ENCODE measurements around the gene MAN1C1. TPM values are rescaled to one million over a fixed set of nuclear protein-coding genes. Genes with fewer than 3 reads are reported as not detected.

Gene MAN1C1
- polyA plus RNA-seq, 1 donor from 2014 or later = 1.3 TPM

- Histone ChIP-seq H3K36me3 (ENCODE audit: insufficient read depth, low read length) (no peaks in the 10 kb centered on the region), H3K27ac (ENCODE audit: low read length) (no peak overlapping the region), H2AFZ (ENCODE audit: low read depth, low read length) (no peak overlapping the region), H3K4me2 (ENCODE audit: low read length) (no peak overlapping the region), H3K4me3 (ENCODE audit: low read length) (no peak overlapping the region), H3K27me3 (ENCODE audit: insufficient read depth, low read depth, low read length) (no peaks in the 10 kb centered on the region), H3F3A (ENCODE audit: insufficient read depth, low read length, poor library complexity, severe bottlenecking) (no peaks in the 10 kb centered on the region), H3K9me2 (ENCODE audit: insufficient read depth, low read length) (no peaks in the 10 kb centered on the region), H4K20me1 (ENCODE audit: insufficient read depth) (no peaks in the 10 kb centered on the region), H3K9ac (ENCODE audit: low read length) (no peak overlapping the region), H3K9me3 (ENCODE audit: low read length) (no peaks in the 10 kb centered on the region), H3K79me2 (replicated peaks; ENCODE audit: insufficient read depth, low read length) (no peaks in the 10 kb centered on the region)
- TF ChIP-seq REST (IDR thresholded peaks at IDR 0.05; ENCODE audit: borderline replicate concordance) = no peak
- TF ChIP-seq CTCF (IDR thresholded peaks at IDR 0.05; ENCODE audit: poor library complexity, severe bottlenecking) = no peak
- TF ChIP-seq EZH2 (IDR thresholded peaks at IDR 0.05; ENCODE audit: borderline replicate concordance, insufficient read depth, low read length, poor library complexity, severe bottlenecking) = no peak
- no peak for TF ChIP-seq EP300 (conservative IDR thresholded peaks at IDR 0.05; ENCODE audit: poor library complexity, severe bottlenecking)
- no peak for TF ChIP-seq TAF1 (IDR thresholded peaks at IDR 0.05; ENCODE audit: low read depth)
- TF ChIP-seq SMC3 (conservative IDR thresholded peaks at IDR 0.05; ENCODE audit: poor library complexity) = no peak
- no peak for TF ChIP-seq POLR2AphosphoS5 (IDR thresholded peaks at IDR 0.05)
- no peak for TF ChIP-seq RAD21 (conservative IDR thresholded peaks at IDR 0.05)
Measured at GRCh38 chr1:25784575-25785051, 168.0 kb downstream of the MAN1C1 start.

GRCh38 chr1:25785333-25786067, 168.9 kb downstream of the MAN1C1 start:
- Histone ChIP-seq H3K9me2 (ENCODE audit: insufficient read depth, low read length) (no peaks in the 10 kb centered on the region), H3K4me2 (ENCODE audit: low read length) (no peak overlapping the region), H3K27me3 (ENCODE audit: insufficient read depth, low read depth, low read length) (no peaks in the 10 kb centered on the region)

More at GRCh38 chr1:25785333-25786067, 168.9 kb downstream of the MAN1C1 start:
- Histone ChIP-seq H3K79me2 (replicated peaks; ENCODE audit: insufficient read depth, low read length) (no peaks in the 10 kb centered on the region), H3K9ac (ENCODE audit: low read length) (no peak overlapping the region), H3K9me3 (ENCODE audit: low read length) (no peaks in the 10 kb centered on the region), H3K27ac (ENCODE audit: low read length) (no peak overlapping the region), H2AFZ (ENCODE audit: low read depth, low read length) (no peak overlapping the region), H4K20me1 (ENCODE audit: insufficient read depth) (no peaks in the 10 kb centered on the region), H3K4me3 (ENCODE audit: low read length) (no peak overlapping the region), H3F3A (ENCODE audit: insufficient read depth, low read length, poor library complexity, severe bottlenecking) (no peaks in the 10 kb centered on the region), H3K36me3 (ENCODE audit: insufficient read depth, low read length) (no peaks in the 10 kb centered on the region)
- TF ChIP-seq MXI1 (conservative IDR thresholded peaks at IDR 0.05; ENCODE audit: poor library complexity, severe bottlenecking) (no peak), POLR2AphosphoS5 (IDR thresholded peaks at IDR 0.05) (no peak), TAF1 (IDR thresholded peaks at IDR 0.05; ENCODE audit: low read depth) (no peak), REST (IDR thresholded peaks at IDR 0.05; ENCODE audit: borderline replicate concordance) (no peak), EZH2 (IDR thresholded peaks at IDR 0.05; ENCODE audit: borderline replicate concordance, insufficient read depth, low read length, poor library complexity, severe bottlenecking) (no peak), RAD21 (conservative IDR thresholded peaks at IDR 0.05) (no peak), SMC3 (conservative IDR thresholded peaks at IDR 0.05; ENCODE audit: poor library complexity) (no peak)
